Stimulated activated CD8-positive, alpha-beta memory T cell treated with anti-CD3 and anti-CD28 coated beads, Interleukin-15, amount 100 ng/mL, for 4 hours (primary cell): ENCODE measurements around the gene PCDHGB4.
"Not testable (repeated sequence)": the region's sequence is repeated elsewhere in the genome, so short reads cannot be mapped to it uniquely, and the experiment has no call there.

Source experiments
- DNase-seq, 2 donors: peaks; one replicate each; pipeline ENCODE4 v3.0.0-alpha.2; 2020; ENCODE audit warnings: low read depth in 2 of 2

The PCDHGB4 gene

GRCh38 chr5:141430332-141431113 lies 43.0 kb downstream of the PCDHGB4 start, which contains the start of gene PCDHGA12:
Gene PCDHGA12 (plus strand): TSS chr5:141430507. CDS start chr5:141430760, 253 bp downstream.
- no peak for DNase-seq

DNA sequence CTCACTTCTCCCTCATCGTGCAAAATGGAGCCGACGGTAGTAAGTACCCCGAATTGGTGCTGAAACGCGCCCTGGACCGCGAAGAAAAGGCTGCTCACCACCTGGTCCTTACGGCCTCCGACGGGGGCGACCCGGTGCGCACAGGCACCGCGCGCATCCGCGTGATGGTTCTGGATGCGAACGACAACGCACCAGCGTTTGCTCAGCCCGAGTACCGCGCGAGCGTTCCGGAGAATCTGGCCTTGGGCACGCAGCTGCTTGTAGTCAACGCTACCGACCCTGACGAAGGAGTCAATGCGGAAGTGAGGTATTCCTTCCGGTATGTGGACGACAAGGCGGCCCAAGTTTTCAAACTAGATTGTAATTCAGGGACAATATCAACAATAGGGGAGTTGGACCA lies 43.8 kb downstream of the PCDHGB4 start:
- DNase-seq, result no peak

DNA sequence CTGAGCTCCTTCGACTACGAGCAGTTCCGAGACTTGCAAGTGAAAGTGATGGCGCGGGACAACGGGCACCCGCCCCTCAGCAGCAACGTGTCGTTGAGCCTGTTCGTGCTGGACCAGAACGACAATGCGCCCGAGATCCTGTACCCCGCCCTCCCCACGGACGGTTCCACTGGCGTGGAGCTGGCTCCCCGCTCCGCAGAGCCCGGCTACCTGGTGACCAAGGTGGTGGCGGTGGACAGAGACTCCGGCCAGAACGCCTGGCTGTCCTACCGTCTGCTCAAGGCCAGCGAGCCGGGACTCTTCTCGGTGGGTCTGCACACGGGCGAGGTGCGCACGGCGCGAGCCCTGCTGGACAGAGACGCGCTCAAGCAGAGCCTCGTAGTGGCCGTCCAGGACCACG lies 44.8 kb downstream of the PCDHGB4 start:
- DNase-seq, result not testable (repeated sequence)

DNA sequence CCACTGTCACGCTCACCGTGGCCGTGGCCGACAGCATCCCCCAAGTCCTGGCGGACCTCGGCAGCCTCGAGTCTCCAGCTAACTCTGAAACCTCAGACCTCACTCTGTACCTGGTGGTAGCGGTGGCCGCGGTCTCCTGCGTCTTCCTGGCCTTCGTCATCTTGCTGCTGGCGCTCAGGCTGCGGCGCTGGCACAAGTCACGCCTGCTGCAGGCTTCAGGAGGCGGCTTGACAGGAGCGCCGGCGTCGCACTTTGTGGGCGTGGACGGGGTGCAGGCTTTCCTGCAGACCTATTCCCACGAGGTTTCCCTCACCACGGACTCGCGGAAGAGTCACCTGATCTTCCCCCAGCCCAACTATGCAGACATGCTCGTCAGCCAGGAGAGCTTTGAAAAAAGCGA lies 45.2 kb downstream of the PCDHGB4 start:
- DNase-seq, result not testable (repeated sequence)

DNA sequence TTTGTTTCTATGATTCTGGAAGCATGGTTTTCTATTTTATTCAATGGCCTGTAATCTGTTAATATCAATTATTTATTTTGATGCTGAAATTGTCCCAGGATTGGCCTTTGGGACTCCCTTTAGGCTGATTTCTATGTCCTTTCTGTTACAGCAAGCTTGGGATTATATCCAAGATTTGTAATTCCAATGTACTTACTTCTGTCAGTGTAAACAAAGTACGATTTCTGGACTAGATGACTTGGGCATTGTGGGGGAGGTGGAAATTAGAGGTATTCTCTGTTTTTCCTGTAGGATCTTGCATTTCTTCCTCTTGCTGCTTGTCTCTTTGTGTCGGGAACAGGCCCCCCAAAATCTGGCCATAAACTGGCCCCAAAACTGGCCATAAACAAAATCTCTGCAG lies 46.5 kb downstream of the PCDHGB4 start:
- DNase-seq, result no peak

- no peak for DNase-seq
Observed at GRCh38 chr5:141437221-141437620, 49.7 kb downstream of the PCDHGB4 start.

GRCh38 chr5:141439411-141440141 lies 52.1 kb downstream of the PCDHGB4 start:
- DNase-seq, result no peak
